Right hindlimb (tissue), 1 donor: ENCODE measurements around the gene RACK1.
A peak's percentile ranks its signal among the peaks of the same experiment; 100 is the strongest.
"Not testable (repeated sequence)": the region's sequence is repeated elsewhere in the genome, so short reads cannot be mapped to it uniquely, and the experiment has no call there.

Experiments
- DNase-seq: peaks from one replicate; pipeline ENCODE4 v3.0.0-alpha.2; 2018

The RACK1 gene

GRCh38 chr5:181232593-181232992 is 11.1 kb downstream of the RACK1 start:
- DNase-seq, result no peak

GRCh38 chr5:181231432-181231831 is 12.3 kb downstream of the RACK1 start:
- no peak for DNase-seq

- no peak for DNase-seq
Measured at GRCh38 chr5:181230551-181230950, 13.2 kb downstream of the RACK1 start.

- DNase-seq, result no peak
Measured at GRCh38 chr5:181229996-181230395, 13.7 kb downstream of the RACK1 start.

GRCh38 chr5:181224390-181225229 is 19.1 kb downstream of the RACK1 start:
- DNase-seq, result no peak

GRCh38 chr5:181223729-181224389 is 19.8 kb downstream of the RACK1 start:
- DNase-seq, result peak; percentile 88

GRCh38 chr5:181223058-181223728 is 20.5 kb downstream of the RACK1 start, which contains the start of gene TRIM41:
TRIM41 (plus strand) TSS chr5:181223281; CDS start chr5:181224000, 719 bp downstream.
- DNase-seq, result peak; percentile 99

- no peak for DNase-seq
Measured at GRCh38 chr5:181222630-181223057, 21.1 kb downstream of the RACK1 start.

- peak; percentile 96 for DNase-seq
Measured at GRCh38 chr5:181221792-181222629, 21.7 kb downstream of the RACK1 start.

GRCh38 chr5:181221105-181221791 is 22.5 kb downstream of the RACK1 start:
- DNase-seq, result no peak

- DNase-seq, result no peak
Measured at GRCh38 chr5:181220178-181220515, 23.6 kb downstream of the RACK1 start.

GRCh38 chr5:181219262-181220177 is 24.2 kb downstream of the RACK1 start:
- no peak for DNase-seq

- DNase-seq, result no peak
Measured at GRCh38 chr5:181218795-181219124, 24.9 kb downstream of the RACK1 start.

- DNase-seq, result no peak
Measured at GRCh38 chr5:181217803-181218062, 26.0 kb downstream of the RACK1 start.

- peak; percentile 68 for DNase-seq
Measured at GRCh38 chr5:181217111-181217802, 26.4 kb downstream of the RACK1 start.

GRCh38 chr5:181215997-181216989 is 27.4 kb downstream of the RACK1 start:
- no peak for DNase-seq

GRCh38 chr5:181214249-181214648 is 29.5 kb downstream of the RACK1 start:
- DNase-seq, result not testable (repeated sequence)

- DNase-seq, result no peak
Measured at GRCh38 chr5:181212934-181213333, 30.8 kb downstream of the RACK1 start.

GRCh38 chr5:181212080-181212479 is 31.6 kb downstream of the RACK1 start:
- DNase-seq, result no peak
